Stimulated activated CD8-positive, alpha-beta memory T cell treated with anti-CD3 and anti-CD28 coated beads, Interleukin-4, amount 100 ng/mL, for 1 hour (primary cell): ENCODE measurements around the gene MYORG.
A peak's percentile ranks its signal among the peaks of the same experiment; 100 is the strongest.

Experiments used
- DNase-seq, 2 donors: peaks; one replicate each; pipeline ENCODE4 v3.0.0-alpha.2; 2020; ENCODE audit warnings: low read depth in 2 of 2, low spot score in 1 of 2

Gene MYORG

GRCh38 chr9:34376596-34377403 lies at the start of gene MYORG:
MYORG (minus strand) TSS chr9:34376898; CDS start chr9:34372943, 3,955 bp downstream.
- DNase-seq = peak; percentile 81 to 93

GRCh38 chr9:34419716-34420504 lies 43.2 kb upstream of the MYORG start:
- no peak for DNase-seq

GRCh38 chr9:34417734-34418133 lies 41.0 kb upstream of the MYORG start:
- DNase-seq = no peak

- no peak for DNase-seq
These were observed 36.6 kb upstream of the MYORG start for GRCh38 chr9:34413231-34413852.

- no peak for DNase-seq
These were observed 35.6 kb upstream of the MYORG start for GRCh38 chr9:34412336-34412735.

GRCh38 chr9:34409154-34409553 lies 32.5 kb upstream of the MYORG start:
- no peak for DNase-seq

- no peak for DNase-seq
These were observed 31.5 kb upstream of the MYORG start for GRCh38 chr9:34408173-34408572.

GRCh38 chr9:34406219-34406618 lies 29.5 kb upstream of the MYORG start:
- no peak for DNase-seq

- DNase-seq = no peak
These were observed 29.0 kb upstream of the MYORG start for GRCh38 chr9:34405719-34406118.

GRCh38 chr9:34403554-34404380 lies 27.1 kb upstream of the MYORG start:
- peak in 1 of 2 donors; percentile 33 for DNase-seq

GRCh38 chr9:34400686-34401602 lies 24.2 kb upstream of the MYORG start:
- DNase-seq = no peak

GRCh38 chr9:34400275-34400674 lies 23.6 kb upstream of the MYORG start:
- no peak for DNase-seq

GRCh38 chr9:34399729-34400128 lies 23.0 kb upstream of the MYORG start:
- DNase-seq = no peak

GRCh38 chr9:34398875-34399274 lies 22.2 kb upstream of the MYORG start:
- no peak for DNase-seq

- no peak for DNase-seq
These were observed 19.8 kb upstream of the MYORG start for GRCh38 chr9:34396276-34397214.

GRCh38 chr9:34392511-34392910 lies 15.8 kb upstream of the MYORG start:
- DNase-seq = no peak

- DNase-seq = no peak
These were observed 10.5 kb upstream of the MYORG start for GRCh38 chr9:34387239-34387638.

GRCh38 chr9:34386656-34387055 lies 10.0 kb upstream of the MYORG start:
- DNase-seq = no peak
